Ammon's horn (tissue), 1 donor: ENCODE measurements around the gene SLC6A8.

Experiments used
- DNase-seq: peaks from one replicate; pipeline ENCODE4 v3.0.0-alpha.2; 2016; ENCODE audit warnings: low spot score

SLC6A8 gene

GRCh38 chrX:153687121-153688039 lies at the start of gene SLC6A8:
TSS of gene SLC6A8 (plus strand) at chrX:153687926. CDS start at chrX:153688575, 649 bp downstream.
- DNase-seq = peak; percentile 76

- no peak for DNase-seq
These were observed 49.7 kb upstream of the SLC6A8 start for GRCh38 chrX:153638041-153638371.

- DNase-seq = no peak
These were observed 49.1 kb upstream of the SLC6A8 start for GRCh38 chrX:153638436-153639176.

- no peak for DNase-seq
These were observed 48.3 kb upstream of the SLC6A8 start for GRCh38 chrX:153639177-153640044.

GRCh38 chrX:153640045-153640686 lies 47.6 kb upstream of the SLC6A8 start:
- no peak for DNase-seq

GRCh38 chrX:153640736-153641575 lies 46.8 kb upstream of the SLC6A8 start:
- DNase-seq = no peak

GRCh38 chrX:153641627-153642026 lies 46.1 kb upstream of the SLC6A8 start:
- DNase-seq = no peak

GRCh38 chrX:153642051-153642654 lies 45.6 kb upstream of the SLC6A8 start:
- DNase-seq = no peak

- DNase-seq = no peak
These were observed 44.9 kb upstream of the SLC6A8 start for GRCh38 chrX:153642655-153643430.

- DNase-seq = peak; percentile 43
These were observed 44.0 kb upstream of the SLC6A8 start for GRCh38 chrX:153643431-153644351.

- DNase-seq = no peak
These were observed 43.2 kb upstream of the SLC6A8 start for GRCh38 chrX:153644356-153645125.

- no peak for DNase-seq
These were observed 42.6 kb upstream of the SLC6A8 start for GRCh38 chrX:153645151-153645550.

GRCh38 chrX:153645921-153646488 lies 41.7 kb upstream of the SLC6A8 start:
- DNase-seq = no peak

- no peak for DNase-seq
These were observed 40.9 kb upstream of the SLC6A8 start, which contains the start of gene DUSP9 for GRCh38 chrX:153646620-153647373. TSS of gene DUSP9 (plus strand) at chrX:153647203. CDS start at chrX:153647954, 751 bp downstream.

GRCh38 chrX:153647461-153648357 lies 40.0 kb upstream of the SLC6A8 start:
- DNase-seq = no peak
